Measurements from ENCODE around the gene ZACN. TPM values are rescaled to one million over a fixed set of nuclear protein-coding genes. Genes with fewer than 3 reads are reported as not detected.

The ZACN gene
- polyA plus RNA-seq, 2 of the 4 experiments (the other 2 are of a cell fraction), result 0.12 to 0.30 TPM

DNA sequence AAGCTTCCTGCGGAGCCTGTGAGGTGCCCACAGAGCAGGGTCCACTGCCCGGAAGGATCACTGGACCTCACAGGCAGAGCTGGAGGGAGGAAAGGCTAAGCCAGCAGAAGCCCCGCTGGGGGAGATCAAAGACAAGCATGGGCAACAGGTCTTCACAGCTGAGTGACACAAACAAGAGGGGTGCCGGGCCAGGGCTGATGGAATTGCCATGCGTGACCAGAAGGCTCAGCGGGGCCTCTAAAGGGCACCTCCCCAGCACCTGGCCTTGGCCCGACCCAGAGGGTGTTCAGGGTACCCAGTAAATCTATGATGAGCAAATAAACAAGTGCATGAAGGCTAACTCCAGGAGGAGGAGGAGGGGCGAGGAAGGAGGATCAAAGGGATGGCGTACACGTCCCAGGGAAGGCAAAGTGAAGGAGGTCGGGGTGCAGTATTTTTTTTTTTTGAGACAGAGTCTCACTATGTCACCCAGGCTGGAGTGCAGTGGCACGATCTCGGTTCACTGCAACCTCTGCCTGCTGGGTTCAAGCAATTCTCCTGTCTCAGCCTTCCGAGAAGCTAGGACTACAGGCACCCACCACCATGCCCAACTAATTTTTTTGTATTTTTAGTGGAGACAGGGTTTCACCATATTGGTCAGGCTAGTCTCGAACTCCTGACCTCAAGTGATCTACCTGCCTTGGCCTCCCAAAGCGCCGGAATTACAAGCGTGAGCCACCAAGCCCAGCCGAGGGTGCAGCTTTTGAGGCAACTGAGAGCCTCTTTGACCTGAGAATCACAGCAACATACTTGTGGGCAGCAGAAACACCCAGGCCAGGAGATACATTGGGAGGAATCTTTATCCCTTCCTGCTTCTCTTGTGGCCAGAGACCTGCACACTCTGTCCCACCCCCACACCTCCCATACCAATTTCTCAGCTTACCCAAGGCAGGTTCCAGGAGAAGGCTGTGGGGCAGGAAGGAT is 40.7 kb downstream of the ZACN start:
- no peak for DNase-seq (ENCODE audit: low read depth in 1 of 2, low spot score in 1 of 2)
- FAIRE-seq, result no peak
- Histone ChIP-seq H3K4me1 (peaks cover 5% of the 10 kb centered on the region), H3K9me3 (no peaks in the 10 kb centered on the region), H3K27ac (no peak overlapping the region), H3K4me2 (no peak overlapping the region), H3K4me3 (no peak overlapping the region)
- POLR2A ChIA-PET, result no interaction called here
- CTCF ChIA-PET, result interaction anchor here (0.5 to 38.7 kb wide), 23 partner anchors 9 to 334 kb away, joined by 3 to 755 read pairs (median 6); partner anchors contain the start of genes EXOC7 and FOXJ1
- 78% methylated on average over 19 of the region's 19 CpGs for WGBS (ENCODE audit: missing lambda C conversion rate)
- no peak for TF ChIP-seq KDM5A (IDR thresholded peaks at IDR 0.05)
- ATAC-seq, result no peak

DNA sequence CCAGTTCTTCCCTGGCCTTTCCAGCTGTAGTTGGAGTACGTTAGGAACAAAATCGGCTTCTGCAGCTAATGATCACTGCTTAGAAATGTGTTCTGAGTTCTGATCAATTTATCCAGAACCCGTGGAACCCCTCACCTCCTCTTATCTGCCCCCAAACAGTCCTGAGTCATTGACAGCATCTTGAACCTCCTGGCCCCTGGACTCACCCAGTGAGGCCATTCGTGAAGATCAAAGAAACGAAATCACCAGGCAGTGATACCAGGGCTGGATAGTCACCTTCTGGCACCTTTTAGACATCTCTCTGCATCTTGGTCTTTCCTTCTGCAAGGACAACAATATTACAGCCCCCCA is 41.7 kb downstream of the ZACN start:
- POLR2A ChIA-PET, result interaction anchor here (1.8 kb wide), 1 partner anchor 159 kb away, joined by 7 read pairs; no protein-coding TSS in a partner anchor
- no peaks in the 10 kb centered on the region for H3K9me3 ChIP-seq
- WGBS (ENCODE audit: missing lambda C conversion rate), result 79% methylated on average over 5 of the region's 5 CpGs

DNA sequence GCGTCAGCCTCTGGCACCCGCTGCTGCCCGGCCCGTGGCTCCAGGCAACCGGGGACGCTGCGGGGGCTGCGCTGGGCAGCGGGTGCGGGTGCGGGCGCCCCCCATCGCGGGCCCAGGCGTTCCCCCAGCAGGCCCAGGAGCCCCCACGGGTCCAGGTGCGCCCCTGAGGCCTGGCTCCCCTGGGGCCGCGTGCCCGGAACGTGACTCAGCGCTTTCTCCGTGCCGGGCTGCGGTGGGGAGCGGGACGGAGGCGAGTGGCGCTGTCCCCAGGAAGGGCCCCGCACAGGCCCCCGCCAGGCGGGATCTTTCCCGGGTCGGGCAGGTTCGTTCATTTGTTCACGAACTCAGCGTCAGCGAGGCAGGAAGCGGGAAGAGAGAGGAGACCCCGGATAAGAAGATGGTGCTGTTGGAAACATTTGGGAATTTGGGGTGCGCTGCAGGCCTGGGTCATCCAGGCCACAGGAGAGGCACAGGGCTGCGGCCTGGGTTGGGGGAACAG is 43.0 kb downstream of the ZACN start:
- Histone ChIP-seq H3K9me3 (no peaks in the 10 kb centered on the region), H3K4me1 (peaks cover 5% of the 10 kb centered on the region), H3K4me2 (peak overlapping the region; percentile 64), H3K27ac (peak overlapping the region; percentile 68 to 90), H3K4me3 (peak overlapping the region; percentile 2; the same call in 1 of the 3 replicates)
- ChIA-PET CTCF (interaction anchor here (0.5 to 38.7 kb wide), 35 partner anchors 7 to 189 kb away, joined by 3 to 755 read pairs (median 5); partner anchors contain the start of genes EXOC7 and FOXJ1), POLR2A (interaction anchor here (0.8 to 1.8 kb wide), 2 partner anchors 138 to 158 kb away, joined by 4 to 7 read pairs; no protein-coding TSS in a partner anchor)
- TF ChIP-seq NPAS2 (CRISPR knock-in tag; IDR thresholded peaks at IDR 0.05; ENCODE audit: borderline replicate concordance) (0 out of 2 replicates have a peak, but pooled peaks have one; percentile 17), MAFK (IDR thresholded peaks at IDR 0.05; ENCODE audit: partially characterized antibody) (peak; percentile 80), GATA3 (IDR thresholded peaks at IDR 0.05; ENCODE audit: borderline replicate concordance) (no peak)
- FAIRE-seq (no peak), ATAC-seq (peak in 1 of 2 experiments; percentile 3; a peak in 2 of 6 replicates), DNase-seq (ENCODE audit: low read depth in 1 of 2, low spot score in 1 of 2) (no peak)
- 82% methylated on average over 37 of the region's 42 CpGs for WGBS (ENCODE audit: missing lambda C conversion rate)

More for the DNA sequence above, 41.7 kb downstream of the ZACN start:
- CTCF ChIA-PET, result interaction anchor here (0.6 to 38.7 kb wide), 36 partner anchors 9 to 333 kb away, joined by 3 to 755 read pairs (median 5); partner anchors contain the start of genes EXOC7, FOXJ1 and ZACN
- Histone ChIP-seq H3K4me3 (no peak overlapping the region), H3K27ac (peak overlapping the region in 1 of 2 experiments; percentile 90; a peak in 1 of 6 replicates), H3K4me2 (no peak overlapping the region), H3K4me1 (peaks cover 5% of the 10 kb centered on the region)
- TF ChIP-seq POLR2A (IDR thresholded peaks at IDR 0.05; ENCODE audit: low read length) (no peak), EHF (CRISPR knock-in tag; IDR thresholded peaks at IDR 0.05) (no peak)
- FAIRE-seq, result no peak
- no peak for DNase-seq (ENCODE audit: low read depth in 1 of 2, low spot score in 1 of 2)
- ATAC-seq, result no peak

DNA sequence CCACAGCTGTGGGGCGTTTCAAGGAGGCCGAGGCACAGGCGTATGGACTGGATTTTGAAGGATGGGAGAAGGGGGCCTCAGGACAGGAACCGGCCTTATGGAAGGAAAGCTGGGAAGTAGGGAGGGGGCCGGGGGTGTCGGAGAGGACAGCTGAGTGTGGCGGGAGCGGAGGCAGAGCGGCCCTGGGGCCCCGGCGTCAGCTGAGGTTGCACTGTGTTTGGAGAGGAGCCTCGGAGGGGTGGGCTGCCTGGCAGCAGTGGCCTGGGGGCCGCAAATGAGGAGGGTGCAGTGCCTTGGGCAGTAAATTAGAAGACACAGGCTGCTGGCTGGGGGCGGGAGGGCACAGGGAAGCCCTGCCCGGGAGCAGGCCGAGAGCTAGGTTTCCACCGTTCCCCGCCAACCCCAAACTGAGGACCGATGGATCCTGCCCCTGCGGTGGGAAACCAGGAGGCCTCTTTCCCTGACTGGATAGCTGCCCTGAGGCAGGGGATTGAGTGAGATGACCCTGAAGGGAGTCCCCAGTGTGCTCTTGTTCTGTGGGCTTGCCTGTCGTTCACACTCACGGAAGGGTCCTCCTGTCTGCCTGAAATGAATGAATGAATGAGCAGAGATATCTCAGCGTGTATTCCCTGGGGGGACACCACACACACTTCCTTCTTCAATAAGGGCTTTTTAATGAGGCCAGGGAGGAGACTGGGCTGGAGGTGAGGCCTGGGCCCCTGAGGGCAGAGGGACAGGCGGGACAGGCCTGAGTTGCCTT is 43.6 kb downstream of the ZACN start:
- no peak for ATAC-seq
- H3K27ac ChIP-seq, result peak overlapping the region in 1 of 2 experiments; percentile 90; a peak in 4 of 6 replicates

More for the DNA sequence above, 43.6 kb downstream of the ZACN start:
- H3K4me3 ChIP-seq, result no peak overlapping the region
- WGBS (ENCODE audit: missing lambda C conversion rate), result 93% methylated on average over 22 of the region's 24 CpGs
- no peak for DNase-seq (ENCODE audit: low read depth in 1 of 2, low spot score in 1 of 2)
- FAIRE-seq, result no peak
- POLR2A ChIA-PET, result no interaction called here
- H3K4me1 ChIP-seq, result peaks cover 5% of the 10 kb centered on the region
- TF ChIP-seq, protein P1, sequence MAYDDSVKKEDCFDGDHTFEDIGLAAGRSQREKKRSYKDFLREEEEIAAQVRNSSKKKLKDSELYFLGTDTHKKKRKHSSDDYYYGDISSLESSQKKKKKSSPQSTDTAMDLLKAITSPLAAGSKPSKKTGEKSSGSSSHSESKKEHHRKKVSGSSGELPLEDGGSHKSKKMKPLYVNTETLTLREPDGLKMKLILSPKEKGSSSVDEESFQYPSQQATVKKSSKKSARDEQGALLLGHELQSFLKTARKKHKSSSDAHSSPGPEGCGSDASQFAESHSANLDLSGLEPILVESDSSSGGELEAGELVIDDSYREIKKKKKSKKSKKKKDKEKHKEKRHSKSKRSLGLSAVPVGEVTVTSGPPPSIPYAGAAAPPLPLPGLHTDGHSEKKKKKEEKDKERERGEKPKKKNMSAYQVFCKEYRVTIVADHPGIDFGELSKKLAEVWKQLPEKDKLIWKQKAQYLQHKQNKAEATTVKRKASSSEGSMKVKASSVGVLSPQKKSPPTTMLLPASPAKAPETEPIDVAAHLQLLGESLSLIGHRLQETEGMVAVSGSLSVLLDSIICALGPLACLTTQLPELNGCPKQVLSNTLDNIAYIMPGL (CRISPR knock-in tag; IDR thresholded peaks at IDR 0.05; ENCODE audit: borderline replicate concordance), result no peak
- TF ChIP-seq CEBPB (IDR thresholded peaks at IDR 0.05) (no peak), EHF (CRISPR knock-in tag; IDR thresholded peaks at IDR 0.05) (no peak), TP53 (CRISPR knock-in tag; IDR thresholded peaks at IDR 0.05) (no peak), ZSCAN20 (CRISPR knock-in tag; IDR thresholded peaks at IDR 0.05) (no peak), MAFK (IDR thresholded peaks at IDR 0.05; ENCODE audit: partially characterized antibody) (no peak), KDM5A (IDR thresholded peaks at IDR 0.05) (no peak), CHD2 (IDR thresholded peaks at IDR 0.05; ENCODE audit: low read length, partially characterized antibody) (no peak), ZC3H11A (IDR thresholded peaks at IDR 0.05) (no peak), NFE2L2 (conservative IDR thresholded peaks at IDR 0.05; ENCODE audit: low read length) (no peak)
- TF ChIP-seq, protein P2, sequence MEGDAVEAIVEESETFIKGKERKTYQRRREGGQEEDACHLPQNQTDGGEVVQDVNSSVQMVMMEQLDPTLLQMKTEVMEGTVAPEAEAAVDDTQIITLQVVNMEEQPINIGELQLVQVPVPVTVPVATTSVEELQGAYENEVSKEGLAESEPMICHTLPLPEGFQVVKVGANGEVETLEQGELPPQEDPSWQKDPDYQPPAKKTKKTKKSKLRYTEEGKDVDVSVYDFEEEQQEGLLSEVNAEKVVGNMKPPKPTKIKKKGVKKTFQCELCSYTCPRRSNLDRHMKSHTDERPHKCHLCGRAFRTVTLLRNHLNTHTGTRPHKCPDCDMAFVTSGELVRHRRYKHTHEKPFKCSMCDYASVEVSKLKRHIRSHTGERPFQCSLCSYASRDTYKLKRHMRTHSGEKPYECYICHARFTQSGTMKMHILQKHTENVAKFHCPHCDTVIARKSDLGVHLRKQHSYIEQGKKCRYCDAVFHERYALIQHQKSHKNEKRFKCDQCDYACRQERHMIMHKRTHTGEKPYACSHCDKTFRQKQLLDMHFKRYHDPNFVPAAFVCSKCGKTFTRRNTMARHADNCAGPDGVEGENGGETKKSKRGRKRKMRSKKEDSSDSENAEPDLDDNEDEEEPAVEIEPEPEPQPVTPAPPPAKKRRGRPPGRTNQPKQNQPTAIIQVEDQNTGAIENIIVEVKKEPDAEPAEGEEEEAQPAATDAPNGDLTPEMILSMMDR (IDR thresholded peaks at IDR 0.05), result no peak
- TF ChIP-seq, protein P3, sequence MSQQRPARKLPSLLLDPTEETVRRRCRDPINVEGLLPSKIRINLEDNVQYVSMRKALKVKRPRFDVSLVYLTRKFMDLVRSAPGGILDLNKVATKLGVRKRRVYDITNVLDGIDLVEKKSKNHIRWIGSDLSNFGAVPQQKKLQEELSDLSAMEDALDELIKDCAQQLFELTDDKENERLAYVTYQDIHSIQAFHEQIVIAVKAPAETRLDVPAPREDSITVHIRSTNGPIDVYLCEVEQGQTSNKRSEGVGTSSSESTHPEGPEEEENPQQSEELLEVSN (IDR thresholded peaks at IDR 0.05; ENCODE audit: borderline replicate concordance, low read depth), result no peak
- TF ChIP-seq, protein P4, sequence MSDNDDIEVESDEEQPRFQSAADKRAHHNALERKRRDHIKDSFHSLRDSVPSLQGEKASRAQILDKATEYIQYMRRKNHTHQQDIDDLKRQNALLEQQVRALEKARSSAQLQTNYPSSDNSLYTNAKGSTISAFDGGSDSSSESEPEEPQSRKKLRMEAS (IDR thresholded peaks at IDR 0.05), result no peak
- TF ChIP-seq, protein P5, sequence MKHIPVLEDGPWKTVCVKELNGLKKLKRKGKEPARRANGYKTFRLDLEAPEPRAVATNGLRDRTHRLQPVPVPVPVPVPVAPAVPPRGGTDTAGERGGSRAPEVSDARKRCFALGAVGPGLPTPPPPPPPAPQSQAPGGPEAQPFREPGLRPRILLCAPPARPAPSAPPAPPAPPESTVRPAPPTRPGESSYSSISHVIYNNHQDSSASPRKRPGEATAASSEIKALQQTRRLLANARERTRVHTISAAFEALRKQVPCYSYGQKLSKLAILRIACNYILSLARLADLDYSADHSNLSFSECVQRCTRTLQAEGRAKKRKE (CRISPR knock-in tag; IDR thresholded peaks at IDR 0.05; ENCODE audit: low read depth), result no peak
- no peaks in the 10 kb centered on the region for H3K9me3 ChIP-seq
- H3K4me2 ChIP-seq, result no peak overlapping the region
- CTCF ChIA-PET, result interaction anchor here (0.5 to 38.7 kb wide), 19 partner anchors 11 to 275 kb away, joined by 3 to 755 read pairs (median 6); partner anchors contain the start of genes EXOC7 and FOXJ1
